GM20000 (cell line): ENCODE data around the gene FOXD4L6.
"Not testable (repeated sequence)": the region's sequence is repeated elsewhere in the genome, so short reads cannot be mapped to it uniquely, and the experiment has no call there.

ENCODE experiments used
- DNase-seq: peaks from one replicate; pipeline ENCODE4 v3.0.0; 2012; ENCODE audit warnings: low spot score

FOXD4L6 gene

DNA sequence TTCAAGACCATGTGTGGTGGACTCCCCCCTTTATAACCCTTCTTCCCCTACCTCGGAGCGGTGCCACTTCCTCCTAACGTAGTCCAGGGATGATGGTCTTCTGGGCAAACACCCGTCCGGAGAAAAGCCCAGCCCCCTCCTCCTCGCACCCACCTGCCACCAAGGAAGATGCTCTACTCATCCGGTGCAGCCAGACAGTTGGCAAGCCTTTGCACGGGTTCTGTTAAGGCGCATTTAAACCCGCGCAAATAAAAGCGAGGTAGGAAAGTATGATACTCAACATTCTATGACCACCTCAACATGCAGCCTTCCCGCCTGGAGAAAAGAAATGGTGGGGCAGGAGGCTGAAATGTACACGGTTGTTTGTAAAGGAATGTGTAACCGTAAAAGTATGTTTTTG lies at the start of gene FOXD4L6:
Gene FOXD4L6, minus strand, starts transcription at position 101 of the 400 bp plus-strand sequence. CDS start 298 bp downstream, outside the sequence.
- DNase-seq = not testable (repeated sequence)

DNA sequence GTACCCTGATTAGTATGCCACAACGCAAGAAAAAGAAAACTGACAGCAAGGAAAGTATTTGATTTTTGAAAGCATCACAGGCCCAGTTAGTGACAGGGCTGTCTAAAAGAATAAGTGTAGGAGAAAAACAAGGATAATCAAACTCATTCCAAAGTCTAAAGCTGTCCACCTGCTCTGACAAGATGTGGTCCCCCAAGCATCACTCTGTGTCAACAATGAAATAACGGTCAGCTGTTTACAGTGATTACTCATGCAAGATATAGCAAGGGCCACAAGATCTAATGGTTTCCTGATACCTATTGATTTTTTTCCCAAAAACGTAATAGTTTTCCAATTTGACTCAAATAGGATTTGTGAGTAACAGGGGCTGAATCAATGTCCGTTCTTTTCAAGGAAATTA lies 46.5 kb upstream of the FOXD4L6 start:
- not testable (repeated sequence) for DNase-seq

DNA sequence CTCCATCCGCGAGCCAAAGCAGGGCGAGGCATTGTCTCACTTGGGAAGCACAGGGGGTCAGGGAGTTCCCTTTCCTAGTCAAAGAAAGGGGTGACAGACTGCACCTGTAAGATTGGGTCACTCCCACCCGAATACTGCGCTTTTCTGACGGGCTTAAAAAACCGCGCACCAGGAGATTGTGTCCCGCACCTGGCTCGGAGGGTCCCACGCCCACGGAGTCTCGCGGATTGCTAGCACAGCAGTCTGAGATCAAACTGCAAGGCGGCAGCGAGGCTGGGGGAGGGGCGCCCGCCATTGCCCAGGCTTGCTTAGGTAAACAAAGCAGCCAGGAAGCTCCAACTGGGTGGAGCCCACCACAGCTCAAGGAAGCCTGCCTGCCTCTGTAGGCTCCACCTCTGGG lies 21.6 kb upstream of the FOXD4L6 start:
- not testable (repeated sequence) for DNase-seq

DNA sequence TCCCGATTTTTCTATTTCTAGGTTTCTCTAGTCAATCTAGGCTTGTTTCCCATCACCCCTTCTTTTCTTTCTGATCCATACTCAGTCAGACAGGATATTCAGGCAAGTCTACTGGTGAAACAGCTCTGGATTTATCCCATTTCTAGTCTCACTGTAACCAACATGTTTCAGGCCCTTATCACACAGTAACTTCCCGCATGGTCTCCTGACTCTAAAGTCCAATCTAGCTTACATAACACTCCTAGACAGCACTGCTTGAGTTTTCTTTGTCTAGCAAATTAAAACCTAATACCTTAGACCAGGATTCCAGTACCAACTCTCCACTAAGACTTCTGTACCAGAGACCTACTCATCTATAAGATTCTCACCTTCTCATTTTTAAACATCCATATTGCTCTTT lies 13.4 kb upstream of the FOXD4L6 start:
- DNase-seq = not testable (repeated sequence)

DNA sequence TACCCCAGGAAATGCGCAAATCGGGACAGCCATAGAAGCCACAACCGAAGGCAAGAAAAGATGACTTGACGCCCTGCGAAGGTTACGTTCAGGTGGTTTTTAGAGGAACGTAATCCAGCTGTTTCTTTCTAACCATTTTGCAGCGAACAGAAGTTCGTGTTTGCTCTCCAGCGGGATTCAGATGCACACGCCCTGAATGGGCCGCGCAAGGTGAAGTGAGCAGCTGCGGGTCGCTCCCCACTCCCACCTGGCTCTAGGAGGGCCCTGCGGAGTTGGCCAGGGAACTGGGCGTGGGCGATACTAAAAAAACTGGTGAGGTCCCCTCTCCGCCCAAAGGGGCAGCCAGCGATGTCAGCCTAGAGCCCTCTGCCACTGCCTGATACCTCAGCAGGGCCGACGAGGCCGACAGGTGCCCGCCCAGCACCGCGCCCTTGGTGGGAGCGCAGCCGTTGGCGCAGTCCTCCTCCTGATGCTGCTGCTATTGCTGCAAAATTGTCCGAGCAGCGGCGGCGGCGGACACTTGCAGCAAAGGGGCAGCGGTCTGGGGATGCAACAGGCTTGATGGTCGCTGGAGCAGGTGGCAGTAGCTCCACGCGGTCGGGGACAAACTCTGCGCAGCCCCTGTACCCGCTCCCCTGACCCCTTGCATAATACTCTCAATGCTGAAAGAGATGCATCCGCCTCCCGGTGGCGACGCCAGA lies 1.6 kb downstream of the FOXD4L6 start:
- not testable (repeated sequence) for DNase-seq

DNA sequence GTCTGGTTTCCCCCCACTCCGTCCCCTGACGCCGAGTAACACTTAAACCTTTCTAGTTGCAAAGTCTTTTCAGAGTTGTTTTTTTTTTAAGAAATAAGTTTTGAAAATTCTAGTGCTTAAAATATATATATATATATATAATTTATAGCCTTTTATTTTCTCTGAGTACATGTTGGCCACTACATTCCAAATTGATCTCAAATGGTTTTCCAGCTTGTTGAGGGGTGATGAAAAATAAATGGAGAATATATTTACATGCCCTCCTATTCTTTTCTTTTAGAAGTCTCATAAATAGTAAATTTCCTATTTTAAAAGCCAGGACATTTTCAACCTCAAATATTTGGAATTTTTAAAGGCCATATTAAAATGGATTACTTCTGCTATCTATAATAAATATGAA lies 2.5 kb downstream of the FOXD4L6 start:
- DNase-seq = not testable (repeated sequence)

DNA sequence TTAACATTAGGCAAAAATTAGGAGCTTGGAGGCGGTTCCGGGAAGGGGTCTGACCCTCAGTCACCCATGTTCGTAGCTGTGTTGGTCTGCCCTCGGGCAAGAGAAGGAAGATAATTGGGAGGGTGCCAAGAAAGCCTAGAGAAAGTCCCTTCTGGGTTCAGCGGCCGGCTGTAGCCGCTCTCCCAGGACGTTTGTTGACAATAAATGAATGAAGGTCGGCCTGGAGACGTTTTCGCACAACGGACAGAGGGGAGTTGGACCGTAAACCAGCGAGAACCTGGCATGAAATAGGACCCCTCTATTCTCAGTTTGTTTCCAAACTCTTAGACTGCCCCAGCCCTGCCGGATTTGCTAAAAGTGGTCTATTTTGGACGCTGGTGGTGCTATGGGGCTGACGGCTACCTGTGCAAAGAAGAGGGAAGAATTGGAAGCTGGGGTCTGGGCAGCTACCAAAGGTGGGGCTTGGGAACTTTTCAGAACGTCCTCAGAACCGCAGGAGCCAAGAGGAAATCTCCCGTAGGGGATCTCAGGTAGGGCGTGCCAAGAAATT lies 3.3 kb downstream of the FOXD4L6 start:
- not testable (repeated sequence) for DNase-seq

DNA sequence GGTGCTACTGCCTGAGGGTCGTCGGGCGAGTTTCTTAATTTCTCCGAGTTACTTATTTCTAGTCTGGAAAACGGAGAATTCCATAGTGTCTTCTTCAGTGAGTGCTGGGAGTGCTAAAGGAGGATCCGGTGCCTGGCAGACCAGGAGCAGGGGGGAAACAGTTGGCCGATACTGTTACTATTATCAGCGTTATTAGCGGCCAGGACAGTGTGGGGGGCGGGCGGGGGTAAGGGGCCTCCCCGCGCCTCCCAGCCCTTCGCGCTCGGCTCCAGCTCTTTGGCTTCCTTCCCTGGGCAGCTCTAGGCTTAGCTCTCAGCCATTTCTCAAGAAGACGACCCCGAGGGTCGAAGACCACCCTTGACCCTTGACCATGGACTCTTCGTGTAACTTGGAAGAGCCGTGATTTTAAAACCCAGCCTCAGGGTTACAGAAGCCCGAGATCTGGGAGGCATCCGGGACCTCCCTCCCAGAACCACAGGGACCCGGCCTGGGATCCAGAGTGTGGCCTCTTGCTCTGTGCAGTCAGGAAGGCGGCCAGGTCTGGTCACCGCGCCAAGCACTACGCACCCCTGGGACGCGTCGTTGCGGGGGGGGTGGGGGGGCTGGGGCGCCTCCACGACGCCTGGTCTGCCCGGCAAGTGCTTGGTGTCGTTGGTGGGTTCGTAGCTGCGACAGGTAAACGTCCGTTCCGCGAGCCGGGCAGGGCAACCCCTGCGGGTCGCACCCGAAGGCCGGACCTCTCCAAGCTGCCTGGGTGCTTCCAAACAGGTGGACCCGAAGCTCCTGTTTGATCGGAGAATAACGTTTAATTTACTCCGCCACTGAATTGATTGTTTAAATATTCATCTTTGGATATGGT lies 4.0 kb downstream of the FOXD4L6 start:
- not testable (repeated sequence) for DNase-seq

DNA sequence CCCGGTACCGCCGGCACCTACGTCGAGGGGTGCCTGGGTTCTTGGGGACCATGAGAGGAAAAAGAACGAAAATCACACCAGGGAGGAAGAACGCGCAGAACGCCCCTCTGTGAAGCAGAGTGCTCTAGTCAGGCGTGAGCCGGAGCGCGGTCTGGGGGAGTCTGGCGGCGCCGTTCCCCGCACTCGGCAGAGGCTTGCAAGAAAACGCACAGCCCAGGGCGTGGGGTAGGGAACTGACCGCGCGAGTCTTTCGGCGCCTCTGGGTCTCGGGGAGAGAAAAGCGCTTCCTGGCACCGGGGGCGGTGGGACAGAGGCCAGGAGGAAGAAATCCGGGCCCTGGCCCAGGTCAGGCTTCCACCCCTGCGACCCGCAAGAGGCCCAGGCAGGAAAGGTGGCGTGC lies 4.7 kb downstream of the FOXD4L6 start:
- not testable (repeated sequence) for DNase-seq

DNA sequence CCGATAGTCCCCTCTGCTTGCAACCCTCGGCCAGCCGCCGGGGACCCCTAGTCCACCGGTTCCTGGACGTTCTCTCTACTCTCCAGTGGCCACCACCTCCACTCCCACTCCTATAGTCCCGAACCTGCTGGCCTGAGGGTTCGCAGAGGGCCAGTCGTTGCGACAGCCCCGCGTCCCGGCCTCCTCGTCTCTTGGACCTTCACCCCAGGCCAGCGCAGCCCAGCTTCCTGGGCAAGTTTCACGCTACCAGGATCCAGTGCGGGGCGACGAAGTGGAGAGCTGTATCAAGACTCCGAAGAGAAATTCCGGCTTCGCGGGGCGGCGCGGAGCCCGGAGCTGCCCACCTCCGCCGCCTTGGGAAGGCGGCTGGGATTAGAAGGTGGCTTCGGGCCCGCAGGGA lies 5.1 kb downstream of the FOXD4L6 start:
- not testable (repeated sequence) for DNase-seq

DNA sequence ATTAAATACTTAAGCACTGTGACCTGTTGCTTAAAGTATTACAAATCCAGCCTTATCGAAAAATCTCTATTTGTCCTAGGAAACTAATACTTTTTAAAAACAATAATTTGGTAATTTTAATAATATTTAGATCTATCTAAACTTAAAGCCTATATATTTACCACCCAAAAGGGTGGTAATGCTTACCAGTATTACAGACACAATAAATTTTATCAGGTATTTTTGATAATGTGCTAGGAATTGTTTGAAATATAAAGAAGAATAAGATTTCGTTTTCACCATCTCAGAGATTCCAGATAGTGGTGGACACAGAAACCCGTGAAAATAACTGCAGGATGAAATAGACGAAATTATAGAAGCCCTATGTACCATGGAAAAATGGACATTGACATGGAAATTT lies 7.8 kb downstream of the FOXD4L6 start:
- DNase-seq = not testable (repeated sequence)

DNA sequence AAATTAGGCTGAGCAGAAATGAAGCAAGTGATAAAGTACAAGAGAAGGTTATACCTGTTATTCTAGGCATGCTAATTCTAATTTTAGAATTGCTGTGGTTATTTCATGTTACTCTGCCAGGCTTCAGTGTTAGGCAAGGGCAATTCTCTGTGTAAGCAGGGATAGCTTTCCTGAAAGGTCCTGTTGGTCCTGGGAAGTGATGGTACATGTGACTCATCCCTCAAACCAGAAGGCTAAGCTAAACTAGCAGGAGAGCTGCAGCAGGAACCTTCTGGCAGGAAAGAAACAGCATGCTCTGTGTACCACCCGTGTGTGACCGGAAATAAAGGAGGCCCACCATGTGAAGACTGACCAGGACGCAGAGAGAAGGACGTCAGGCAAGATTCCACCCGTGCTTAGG lies 8.8 kb downstream of the FOXD4L6 start:
- not testable (repeated sequence) for DNase-seq

DNA sequence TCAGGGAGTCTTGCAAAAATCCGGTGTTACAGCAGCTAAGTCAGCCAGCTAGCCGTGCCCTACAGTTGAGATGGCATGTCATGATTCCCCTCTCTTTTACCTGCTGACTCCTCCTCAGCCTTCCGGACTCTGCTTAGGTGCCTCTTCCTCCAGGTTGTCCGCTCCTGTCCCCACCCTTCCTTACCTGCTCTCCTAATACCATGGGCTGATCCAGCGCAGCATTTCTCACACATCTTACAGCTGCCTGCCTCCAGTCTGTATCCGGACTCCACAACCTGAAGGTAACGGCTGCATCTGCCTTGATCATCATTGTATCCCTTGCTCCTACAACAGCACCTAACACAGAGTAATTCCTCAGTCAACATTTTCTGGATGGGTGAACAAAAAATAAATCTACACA lies 9.2 kb downstream of the FOXD4L6 start:
- DNase-seq = not testable (repeated sequence)

DNA sequence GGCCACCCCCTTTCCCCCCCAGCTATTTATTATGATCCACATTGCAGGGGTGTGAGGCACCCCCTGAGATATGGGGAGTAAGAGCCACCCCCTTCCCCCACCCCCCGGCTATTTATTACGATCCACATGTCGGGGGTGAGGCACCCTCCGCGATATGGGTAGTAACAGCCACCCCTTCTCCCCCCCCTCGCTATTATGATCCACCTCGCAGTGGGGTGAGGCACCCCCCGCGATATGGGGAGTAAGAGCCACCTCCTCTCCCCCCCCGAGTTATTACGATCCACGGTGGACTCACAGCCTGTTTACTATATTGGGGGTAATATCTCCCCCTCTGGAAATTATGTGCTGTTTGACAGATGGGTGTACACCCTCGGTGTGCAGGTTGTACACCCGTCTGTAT lies 15.1 kb downstream of the FOXD4L6 start:
- not testable (repeated sequence) for DNase-seq

DNA sequence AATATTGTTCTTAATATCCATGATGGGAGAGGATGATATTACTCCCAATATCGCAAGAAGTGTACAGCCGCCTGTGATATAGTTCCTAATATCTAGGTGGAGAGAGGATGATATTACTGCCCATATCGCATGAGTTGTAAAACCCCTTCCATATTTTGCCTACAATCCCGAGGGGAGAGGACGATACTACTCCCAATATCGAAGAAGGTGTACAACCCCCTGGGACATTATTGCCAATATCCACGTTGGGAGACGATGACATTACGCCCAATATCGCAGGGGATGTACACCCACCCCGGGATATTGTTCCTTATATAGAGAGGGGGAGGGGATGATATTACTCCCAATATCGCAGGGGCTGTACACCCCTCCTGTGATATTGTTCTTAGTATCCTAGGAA lies 17.1 kb downstream of the FOXD4L6 start:
- not testable (repeated sequence) for DNase-seq

DNA sequence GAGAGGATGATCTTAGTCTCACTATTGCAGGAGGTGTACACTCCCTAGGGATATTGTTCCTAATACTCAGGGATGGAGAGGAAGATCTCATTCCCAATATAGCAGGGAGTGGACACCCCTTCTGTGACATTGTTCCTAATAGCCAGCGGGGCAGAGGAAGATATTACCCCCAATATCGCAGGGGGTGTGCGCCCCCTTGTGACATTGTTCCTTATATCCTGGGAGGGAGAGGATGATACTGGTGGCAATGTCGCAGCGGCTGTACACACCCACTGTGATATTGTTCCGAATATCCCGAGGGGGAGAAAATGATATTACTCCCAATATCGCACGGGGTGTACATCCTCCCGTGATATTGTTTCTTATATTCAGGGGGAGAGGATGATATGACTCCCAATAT lies 17.6 kb downstream of the FOXD4L6 start:
- not testable (repeated sequence) for DNase-seq

DNA sequence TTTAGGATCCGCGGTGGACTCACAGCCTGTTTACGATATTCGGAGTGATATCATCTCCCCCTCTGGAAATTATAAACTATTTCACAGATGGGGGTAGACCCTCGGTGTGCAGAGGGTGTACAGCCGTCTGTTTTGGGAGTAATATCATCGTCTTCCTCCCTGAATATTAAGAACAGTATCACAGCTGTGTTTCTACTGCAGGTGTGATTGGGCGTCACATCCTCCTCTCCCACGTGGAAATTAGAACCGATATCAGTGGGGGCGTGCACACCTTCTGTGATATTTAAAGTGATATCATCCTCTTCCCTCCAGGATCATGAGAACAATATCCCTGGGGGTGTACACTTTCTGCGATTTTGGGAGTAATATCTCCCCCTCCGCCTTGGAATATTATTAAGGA lies 19.2 kb downstream of the FOXD4L6 start:
- DNase-seq = not testable (repeated sequence)

DNA sequence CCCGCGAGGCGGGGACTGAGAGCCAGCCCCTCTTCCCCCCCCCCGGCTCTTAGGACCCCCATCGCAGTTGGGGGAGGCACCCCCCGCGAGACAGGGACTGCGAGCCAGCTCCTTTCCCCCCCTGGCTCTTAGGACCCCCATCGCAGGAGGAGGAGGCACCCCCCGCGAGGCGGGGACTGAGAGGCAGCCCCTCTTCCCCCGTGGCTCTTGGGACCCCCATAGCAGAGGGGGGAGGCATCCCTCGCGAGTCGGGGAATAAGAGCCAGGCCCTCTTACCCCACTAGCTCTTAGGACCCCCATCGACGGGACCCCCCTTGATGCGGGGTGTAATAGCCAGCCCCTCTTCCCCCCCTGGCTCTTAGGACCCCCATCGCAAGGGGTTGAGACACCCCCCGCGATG lies 19.7 kb downstream of the FOXD4L6 start:
- not testable (repeated sequence) for DNase-seq

DNA sequence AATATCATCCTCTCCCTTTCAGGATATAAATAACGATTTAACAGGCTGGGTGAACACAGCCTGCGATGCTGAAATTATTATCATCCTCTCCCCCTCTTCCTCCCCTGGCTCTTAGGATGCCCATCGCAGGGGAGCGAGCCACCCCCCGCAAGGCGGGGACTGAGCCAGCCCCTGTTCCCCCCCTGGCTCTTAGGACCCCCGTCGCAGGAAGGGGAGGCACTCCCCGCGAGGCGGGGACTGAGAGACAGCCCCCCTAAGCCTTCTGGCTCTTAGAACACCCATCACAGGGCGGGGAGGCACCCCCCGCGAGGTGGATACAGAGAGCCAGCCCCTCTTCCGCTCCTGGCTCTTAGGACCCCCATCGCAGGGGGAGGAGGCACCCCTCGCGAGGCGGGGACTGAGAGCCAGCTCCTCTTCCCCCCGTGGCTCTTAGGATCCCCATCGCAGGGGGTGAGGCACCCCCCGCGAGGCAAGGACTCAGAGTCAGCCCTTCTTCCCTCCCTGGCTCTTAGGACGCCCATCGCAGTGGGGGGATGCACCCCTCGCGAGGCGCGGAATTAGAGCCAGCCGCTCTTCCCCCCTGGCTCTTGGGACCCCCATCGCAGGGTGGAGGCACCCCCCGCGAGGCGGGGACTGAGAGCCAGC lies 21.9 kb downstream of the FOXD4L6 start:
- not testable (repeated sequence) for DNase-seq

DNA sequence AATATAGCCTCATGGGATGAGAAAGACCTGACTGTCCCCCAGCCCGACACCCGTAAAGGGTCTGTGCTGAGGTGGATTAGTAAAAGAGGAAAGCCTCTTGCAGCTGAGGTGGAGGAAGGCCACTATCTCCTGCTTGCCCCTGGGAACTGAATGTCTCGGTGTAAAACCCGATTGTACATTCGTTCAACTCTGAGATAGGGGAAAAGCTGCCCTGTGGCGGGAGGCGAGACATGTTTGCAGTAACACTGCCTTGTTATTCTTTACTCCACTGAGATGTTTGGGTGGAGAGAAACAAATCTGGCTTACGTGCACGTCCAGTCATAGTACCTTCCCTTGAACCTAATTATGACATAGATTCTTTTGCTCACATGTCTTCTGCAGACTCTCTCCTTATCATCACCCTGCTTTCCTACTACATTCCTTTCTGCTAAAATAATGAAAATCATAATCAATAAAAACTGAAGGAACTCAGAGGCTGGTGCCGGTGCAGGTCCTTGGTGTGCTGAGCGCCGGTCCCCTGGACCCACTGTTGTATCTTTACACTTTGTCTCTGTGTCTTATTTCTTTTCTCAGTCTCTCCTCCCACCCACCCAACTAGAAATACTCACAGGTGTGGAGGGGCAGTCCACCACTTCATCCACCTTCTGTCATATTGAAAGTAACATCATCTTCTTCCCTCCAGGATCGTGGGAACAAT lies 22.8 kb downstream of the FOXD4L6 start:
- not testable (repeated sequence) for DNase-seq

DNA sequence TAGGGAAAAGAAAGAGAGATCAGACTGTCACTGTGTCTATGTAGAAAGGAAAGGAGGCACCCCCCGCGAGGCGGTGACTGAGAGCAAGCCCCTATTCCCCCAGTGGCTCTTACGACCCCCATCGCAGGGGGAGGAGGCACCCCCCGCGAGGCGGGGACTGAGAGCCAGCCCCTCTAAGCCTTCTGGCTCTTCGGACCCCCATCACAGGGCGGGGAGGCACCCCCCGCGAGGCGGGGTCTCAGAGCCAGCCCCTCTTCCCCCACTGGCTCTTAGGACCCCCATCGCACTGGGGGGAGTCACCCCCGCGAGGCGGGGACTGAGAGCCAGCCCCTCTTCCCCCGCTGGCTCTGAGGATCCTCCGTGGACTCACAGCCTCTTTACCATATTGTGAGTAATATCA lies 23.9 kb downstream of the FOXD4L6 start:
- not testable (repeated sequence) for DNase-seq
